Measurements from ENCODE around the gene EDN1. TPM values are rescaled to one million over a fixed set of nuclear protein-coding genes. Genes with fewer than 3 reads are reported as not detected.

Gene EDN1
- total RNA-seq, 2 experiments from 2014 or later: 0.14 TPM; not detected in 1

DNA sequence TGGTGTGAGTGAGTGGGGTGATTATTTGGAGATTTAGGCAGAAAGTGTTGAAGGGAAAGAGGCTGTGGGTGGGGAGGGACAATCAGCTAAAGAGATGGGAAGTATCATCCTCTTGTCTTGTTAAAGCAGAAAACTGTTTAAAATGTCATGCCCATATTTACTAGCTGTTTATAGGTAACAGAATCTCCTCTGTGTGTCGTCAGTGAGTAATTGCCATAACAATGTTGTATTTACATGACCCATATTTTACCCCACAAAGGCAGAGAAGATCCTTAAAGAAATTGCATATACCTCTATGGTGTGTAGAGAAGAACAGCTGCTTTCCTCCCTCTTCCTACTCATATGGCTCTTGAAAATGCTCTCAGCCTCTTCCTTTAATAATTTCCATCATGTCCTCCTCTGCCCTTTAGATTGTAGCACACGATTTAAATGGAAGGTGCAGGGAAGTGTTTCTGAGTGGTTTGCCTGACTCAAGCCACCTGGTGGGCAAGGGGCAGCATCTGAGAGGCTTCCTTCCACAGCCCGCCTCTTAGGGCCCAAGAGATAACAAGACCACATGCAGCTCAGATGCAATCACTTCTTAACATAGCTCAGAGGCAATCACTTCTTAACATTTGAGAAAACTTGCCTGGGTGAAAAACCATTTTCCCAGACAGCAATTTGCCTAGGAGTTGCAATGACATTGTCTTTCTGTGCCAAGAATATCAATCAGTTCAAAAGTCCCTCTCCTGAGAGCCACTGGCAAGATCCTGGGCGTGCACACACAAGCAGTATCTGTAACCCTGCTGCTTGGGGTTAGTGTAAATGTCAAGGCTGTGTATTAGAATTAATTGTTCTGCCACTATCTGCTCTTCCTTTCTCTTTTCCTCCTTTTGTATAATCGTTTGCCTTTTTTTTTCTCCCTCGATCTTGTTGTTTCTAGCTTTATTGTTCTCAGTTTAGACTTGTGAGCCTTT is 44.1 kb upstream of the EDN1 start:
- Mint-ChIP-seq H3K9me3 (no peaks in the 10 kb centered on the region), H3K27ac (no peak overlapping the region), H3K36me3 (ENCODE audit: low read depth) (no peaks in the 10 kb centered on the region), H3K4me1 (ENCODE audit: low read depth) (peaks cover 12% of the 10 kb centered on the region), H3K4me3 (no peak overlapping the region), H3K27me3 (peaks cover 9% of the 10 kb centered on the region)
- POLR2A ChIA-PET: interaction anchor here (1.1 kb wide), 1 partner anchor 40 kb away, joined by 3 read pairs; no protein-coding TSS in a partner anchor
- DNase-seq (no peak), ATAC-seq (no peak)
- CTCF ChIA-PET: interaction anchor here (0.9 to 1.7 kb wide), 5 partner anchors 14 to 590 kb away, joined by 3 to 6 read pairs (median 3); partner anchors contain the start of gene EDN1
- TF ChIP-seq, protein P1, sequence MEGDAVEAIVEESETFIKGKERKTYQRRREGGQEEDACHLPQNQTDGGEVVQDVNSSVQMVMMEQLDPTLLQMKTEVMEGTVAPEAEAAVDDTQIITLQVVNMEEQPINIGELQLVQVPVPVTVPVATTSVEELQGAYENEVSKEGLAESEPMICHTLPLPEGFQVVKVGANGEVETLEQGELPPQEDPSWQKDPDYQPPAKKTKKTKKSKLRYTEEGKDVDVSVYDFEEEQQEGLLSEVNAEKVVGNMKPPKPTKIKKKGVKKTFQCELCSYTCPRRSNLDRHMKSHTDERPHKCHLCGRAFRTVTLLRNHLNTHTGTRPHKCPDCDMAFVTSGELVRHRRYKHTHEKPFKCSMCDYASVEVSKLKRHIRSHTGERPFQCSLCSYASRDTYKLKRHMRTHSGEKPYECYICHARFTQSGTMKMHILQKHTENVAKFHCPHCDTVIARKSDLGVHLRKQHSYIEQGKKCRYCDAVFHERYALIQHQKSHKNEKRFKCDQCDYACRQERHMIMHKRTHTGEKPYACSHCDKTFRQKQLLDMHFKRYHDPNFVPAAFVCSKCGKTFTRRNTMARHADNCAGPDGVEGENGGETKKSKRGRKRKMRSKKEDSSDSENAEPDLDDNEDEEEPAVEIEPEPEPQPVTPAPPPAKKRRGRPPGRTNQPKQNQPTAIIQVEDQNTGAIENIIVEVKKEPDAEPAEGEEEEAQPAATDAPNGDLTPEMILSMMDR (IDR thresholded peaks at IDR 0.05): no peak
- intact Hi-C loops (cut with micrococcal nuclease): no loop called here

DNA sequence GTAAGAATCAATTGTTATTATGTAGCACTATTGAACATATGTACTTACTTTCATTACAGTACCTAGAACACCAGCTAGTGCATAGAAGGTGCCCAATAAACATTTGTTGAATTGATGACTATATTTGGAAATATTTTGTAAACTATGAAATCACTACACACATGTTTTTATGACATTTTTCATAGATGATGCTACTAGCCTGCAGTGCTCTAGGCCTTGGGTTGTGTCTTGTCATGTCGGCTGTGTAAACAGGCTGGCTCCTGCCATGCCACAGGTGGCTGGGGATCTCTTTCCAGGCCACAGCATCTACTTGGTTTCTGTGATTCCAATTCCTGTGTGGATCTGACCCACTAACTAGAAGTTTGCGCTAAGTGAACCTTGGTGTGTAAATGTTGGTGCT is 43.3 kb upstream of the EDN1 start:
- Mint-ChIP-seq H3K27me3 (peaks cover 12% of the 10 kb centered on the region), H3K4me3 (no peak overlapping the region), H3K9me3 (no peaks in the 10 kb centered on the region), H3K36me3 (ENCODE audit: low read depth) (no peaks in the 10 kb centered on the region), H3K4me1 (ENCODE audit: low read depth) (peaks cover 5% of the 10 kb centered on the region), H3K27ac (no peak overlapping the region)
- ChIA-PET POLR2A (no interaction called here), CTCF (no interaction called here)
- TF ChIP-seq, protein P1 (IDR thresholded peaks at IDR 0.05): no peak
- no peak for ATAC-seq
- DNase-seq: no peak
- intact Hi-C loops (cut with micrococcal nuclease): no loop called here

DNA sequence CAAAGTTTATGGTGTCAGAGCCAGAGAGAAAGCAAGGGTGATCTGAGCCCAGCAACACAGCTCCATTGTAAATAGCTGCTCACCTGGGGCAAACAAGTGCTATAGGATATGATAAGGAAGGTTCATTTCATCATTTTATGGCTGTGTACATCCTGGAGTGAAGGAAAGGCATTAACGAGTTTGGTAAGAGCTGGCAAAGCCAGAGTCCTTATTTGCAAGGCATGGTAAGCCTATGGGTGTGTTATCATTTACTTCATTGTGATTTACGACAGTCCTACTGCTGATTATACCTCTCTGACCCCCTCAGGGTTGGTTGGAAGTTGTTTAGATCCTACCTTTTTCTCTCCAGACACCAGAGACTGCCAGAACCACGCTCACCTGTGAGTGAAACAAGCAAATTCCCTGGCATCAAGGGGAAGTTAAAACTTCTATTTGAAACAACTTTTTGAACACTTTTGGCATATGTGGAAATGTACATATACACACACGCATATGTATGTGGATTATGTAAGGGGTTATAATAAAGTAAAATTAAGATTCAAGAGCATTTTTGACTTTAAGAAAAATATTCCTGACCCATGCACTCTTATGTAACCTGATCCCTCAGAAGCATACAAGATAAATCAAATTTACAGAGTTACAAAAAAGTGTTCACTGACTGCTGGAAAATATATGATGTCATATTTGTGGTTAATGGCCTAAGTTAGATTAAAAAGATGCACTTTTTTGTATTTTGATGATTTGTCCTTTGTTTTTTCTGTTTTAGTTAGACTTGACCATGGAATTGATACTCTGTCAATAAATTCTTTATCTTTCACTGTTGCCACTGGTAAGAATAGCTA is 40.4 kb upstream of the EDN1 start:
- no peak overlapping the region for H3K27ac Mint-ChIP-seq
- DNase-seq (no peak), ATAC-seq (no peak)
- H3K9me3 Mint-ChIP-seq: no peaks in the 10 kb centered on the region
- H3K4me1 Mint-ChIP-seq (ENCODE audit: low read depth): no peaks in the 10 kb centered on the region
- H3K27me3 Mint-ChIP-seq: peaks cover 18% of the 10 kb centered on the region
- intact Hi-C loops (cut with micrococcal nuclease): no loop called here
- POLR2A ChIA-PET: no interaction called here
- CTCF ChIA-PET: no interaction called here
- no peaks in the 10 kb centered on the region for H3K36me3 Mint-ChIP-seq (ENCODE audit: low read depth)
- H3K4me3 Mint-ChIP-seq: no peak overlapping the region
- TF ChIP-seq, protein P1 (IDR thresholded peaks at IDR 0.05): no peak

DNA sequence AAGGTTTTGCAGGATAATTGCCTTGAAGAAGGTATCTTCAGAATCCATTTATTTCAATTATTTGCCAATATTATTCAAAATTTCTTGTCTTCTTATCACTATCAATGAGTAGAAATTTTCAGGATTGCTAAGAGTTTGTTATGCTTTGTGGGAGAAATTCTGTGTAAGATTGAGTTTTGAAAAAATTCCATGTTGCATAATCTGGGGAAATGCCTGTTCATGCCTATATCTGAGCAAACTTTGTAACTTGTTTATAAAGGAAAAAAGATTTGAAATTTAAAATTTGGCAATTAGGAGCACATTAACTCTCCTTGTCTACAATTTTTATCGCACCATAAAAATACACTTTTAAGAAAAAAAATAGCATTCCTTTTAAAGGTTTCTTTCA is 39.8 kb upstream of the EDN1 start:
- Mint-ChIP-seq H3K27ac (no peak overlapping the region), H3K4me3 (no peak overlapping the region), H3K9me3 (no peaks in the 10 kb centered on the region), H3K27me3 (peaks cover 18% of the 10 kb centered on the region), H3K4me1 (ENCODE audit: low read depth) (no peaks in the 10 kb centered on the region), H3K36me3 (ENCODE audit: low read depth) (no peaks in the 10 kb centered on the region)
- intact Hi-C loops (cut with micrococcal nuclease): no loop called here
- POLR2A ChIA-PET: no interaction called here
- TF ChIP-seq, protein P1 (IDR thresholded peaks at IDR 0.05): no peak
- ATAC-seq (no peak), DNase-seq (no peak)
- CTCF ChIA-PET: no interaction called here
